HG02610 (cell line): ENCODE data around the gene TPCN2.
"Not testable (repeated sequence)": the region's sequence is repeated elsewhere in the genome, so short reads cannot be mapped to it uniquely, and the experiment has no call there.

Experiments
- ATAC-seq: cut with Tn5 transposase; IDR thresholded peaks from one replicate; pipeline ENCODE4 v1.9.1; 2021; ENCODE audit warnings: mild to moderate bottlenecking, moderate library complexity; ENCODE audit not compliant: unreplicated experiment

TPCN2 gene

DNA sequence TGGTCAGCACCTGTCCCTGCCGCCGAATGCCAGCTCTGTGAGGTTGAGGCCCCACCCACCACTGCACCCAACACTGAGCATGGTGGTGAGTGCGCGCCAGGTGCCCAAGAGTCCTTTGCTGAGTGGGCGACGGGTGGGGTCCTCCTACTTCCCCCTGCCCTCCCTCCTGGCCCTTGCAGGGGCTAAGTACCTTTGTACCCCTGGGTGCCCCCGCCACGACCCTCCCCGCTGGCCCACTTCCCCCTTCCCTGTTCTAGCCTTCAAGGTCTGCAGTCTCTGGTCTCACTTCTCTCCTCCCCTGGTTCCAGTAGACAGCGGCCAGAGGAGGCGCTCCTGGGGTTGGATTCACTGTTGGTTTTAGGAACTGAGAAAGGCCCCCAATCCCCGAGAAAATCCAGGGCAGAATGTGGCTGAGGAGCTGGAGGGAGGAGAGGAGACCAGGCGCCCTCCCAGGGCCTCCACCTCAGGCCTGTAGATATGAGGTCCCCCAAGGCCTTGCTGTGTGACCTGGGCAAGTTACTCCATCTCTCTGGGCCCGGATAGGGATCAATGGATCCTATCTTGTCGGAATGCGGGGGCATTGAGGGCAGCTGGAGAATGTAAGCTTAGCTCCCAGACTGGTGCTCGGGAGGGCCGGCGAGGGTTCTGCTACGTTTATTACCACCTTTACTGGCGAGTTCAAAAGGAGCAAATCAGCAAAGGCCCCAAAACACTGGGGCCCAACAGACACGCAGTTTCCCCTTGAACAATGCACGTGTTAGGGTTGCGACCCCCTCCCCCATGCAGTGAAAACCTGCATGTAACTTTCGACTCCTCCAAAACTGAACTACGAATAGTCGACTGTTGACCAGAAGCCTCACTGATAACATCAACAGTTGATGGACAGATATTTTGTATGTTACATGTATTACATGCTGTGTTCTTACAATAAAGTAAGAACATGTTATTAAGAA is 75.1 kb downstream of the TPCN2 start:
- no peak for ATAC-seq

DNA sequence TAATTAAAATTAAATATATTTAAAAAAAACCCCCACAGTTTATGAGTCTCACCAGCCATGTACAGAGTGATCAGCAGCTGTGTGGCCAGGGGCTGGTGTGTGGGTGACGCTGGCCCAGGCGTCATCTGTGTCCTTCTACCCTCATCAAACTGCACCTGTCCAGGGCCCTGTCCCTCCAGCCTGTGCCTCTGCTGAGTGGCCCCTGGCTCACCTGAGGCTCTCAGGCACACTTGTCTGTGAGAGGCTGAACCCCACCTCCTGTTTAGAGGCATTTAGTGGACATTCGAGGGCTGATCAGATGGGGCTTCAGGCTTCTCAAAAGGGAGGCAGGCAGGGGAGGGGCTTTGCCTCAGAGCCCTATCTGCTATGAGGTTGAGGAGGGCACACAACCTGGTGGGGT is 77.1 kb downstream of the TPCN2 start:
- ATAC-seq, result no peak

DNA sequence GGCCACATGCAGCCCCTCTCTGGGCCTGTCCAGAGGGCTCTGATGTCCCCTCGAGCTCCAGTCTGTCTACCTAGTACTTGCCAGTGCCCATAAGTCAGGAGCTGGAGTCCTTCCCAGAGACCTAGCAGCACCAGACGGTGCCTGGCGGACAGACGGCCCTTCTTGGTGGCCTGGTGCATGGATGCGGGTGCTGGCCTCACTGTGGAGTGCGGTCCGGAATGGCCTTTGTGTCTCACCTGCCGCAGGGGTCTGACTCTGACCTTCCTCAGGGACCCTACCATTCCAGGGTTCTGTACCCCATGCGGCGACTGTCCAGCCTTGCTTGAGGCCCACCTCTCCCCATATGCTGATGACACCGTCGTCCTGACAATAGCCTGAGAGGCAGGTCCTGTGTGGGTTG is 77.6 kb downstream of the TPCN2 start:
- no peak for ATAC-seq

DNA sequence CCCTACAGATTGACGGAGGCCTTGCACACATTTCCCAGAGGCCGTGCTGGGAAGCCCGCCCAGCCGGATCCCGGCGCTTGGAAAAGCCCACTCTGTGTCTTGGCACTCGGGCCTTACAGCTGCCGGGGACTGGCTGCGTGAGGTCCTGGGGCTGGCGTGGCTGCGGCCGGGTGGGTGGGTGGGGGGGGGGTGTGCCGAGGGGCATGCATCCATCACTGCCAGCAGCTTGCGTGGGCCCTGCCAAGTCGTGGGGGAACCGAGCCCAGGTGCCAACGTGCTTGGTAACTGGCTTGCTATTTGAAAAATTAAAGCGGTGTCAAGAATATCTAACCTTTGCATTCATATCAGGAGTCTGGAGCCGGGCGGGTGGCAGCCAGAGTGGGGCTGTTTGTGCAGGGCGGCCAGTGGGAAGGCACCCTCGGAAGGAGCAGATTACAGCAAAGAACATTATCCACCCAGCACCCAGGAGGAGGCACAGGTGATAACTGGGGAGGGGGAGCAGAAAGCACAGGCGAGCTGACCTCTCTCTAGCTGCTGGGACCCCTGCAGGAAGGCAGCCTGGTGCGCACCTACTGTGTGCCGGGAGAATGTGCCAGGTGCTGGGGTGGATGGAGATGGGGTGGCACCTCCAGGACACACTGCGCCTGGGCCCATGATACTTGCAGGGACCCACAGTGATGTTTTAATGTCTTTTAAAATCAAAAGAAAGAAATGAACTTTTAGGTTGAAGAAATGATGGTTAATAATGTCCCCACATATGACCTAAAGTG is 78.5 kb downstream of the TPCN2 start:
- no peak for ATAC-seq

DNA sequence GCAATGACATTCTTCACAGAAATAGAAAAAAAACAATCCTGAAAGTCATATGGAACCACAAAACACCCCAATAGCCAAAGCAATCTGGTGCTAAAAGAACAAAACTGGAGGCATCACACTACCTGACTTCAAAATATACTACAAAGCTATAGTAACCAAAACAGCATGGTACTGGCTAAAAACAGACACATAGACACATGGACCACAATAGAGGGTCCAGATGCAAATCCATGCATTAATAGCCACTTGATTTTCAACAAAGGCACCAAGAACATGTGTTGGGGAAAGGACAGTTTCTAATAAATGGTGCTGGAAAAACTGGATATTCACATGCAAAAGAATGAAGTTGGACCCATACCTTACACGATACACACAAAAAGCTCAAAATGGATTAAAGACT is 79.2 kb downstream of the TPCN2 start:
- no peak for ATAC-seq

DNA sequence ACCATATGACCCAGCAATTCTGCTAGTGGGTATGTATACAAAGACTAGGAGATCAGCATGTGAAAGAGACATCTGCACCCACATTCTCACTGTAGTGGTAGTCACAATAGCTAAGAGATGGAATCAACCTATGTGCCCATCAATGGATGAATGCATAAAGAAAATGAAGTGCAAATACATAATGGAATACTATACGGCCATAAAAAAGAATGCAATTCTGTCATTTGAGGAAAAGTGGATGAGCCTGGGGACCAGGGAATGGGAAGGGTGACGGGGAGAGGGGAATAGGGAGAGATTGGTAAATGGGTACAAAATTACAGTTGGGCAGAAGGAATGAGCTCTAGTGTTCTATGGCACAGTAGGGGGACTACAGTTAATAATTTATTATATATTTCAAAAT is 80.3 kb downstream of the TPCN2 start:
- no peak for ATAC-seq

DNA sequence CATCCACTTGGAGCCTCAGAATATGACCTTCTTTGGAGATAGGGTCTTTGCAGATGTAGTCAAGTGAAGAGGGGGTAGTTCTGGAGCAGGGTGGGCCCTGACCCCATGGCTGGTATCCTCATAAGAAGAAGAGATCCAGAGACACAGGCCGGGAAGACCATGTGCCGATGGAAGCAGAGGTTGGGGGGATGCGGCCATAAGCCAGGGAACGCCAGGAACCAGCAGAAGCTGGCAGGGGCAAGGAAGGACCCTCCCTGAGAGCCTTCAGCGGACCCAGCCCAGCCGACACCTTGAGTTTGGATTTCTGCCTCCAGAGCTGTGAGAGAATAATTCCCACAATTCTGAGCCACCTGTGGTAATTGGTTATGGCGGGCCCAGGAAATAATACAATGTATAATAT is 80.9 kb downstream of the TPCN2 start:
- ATAC-seq, result no peak

DNA sequence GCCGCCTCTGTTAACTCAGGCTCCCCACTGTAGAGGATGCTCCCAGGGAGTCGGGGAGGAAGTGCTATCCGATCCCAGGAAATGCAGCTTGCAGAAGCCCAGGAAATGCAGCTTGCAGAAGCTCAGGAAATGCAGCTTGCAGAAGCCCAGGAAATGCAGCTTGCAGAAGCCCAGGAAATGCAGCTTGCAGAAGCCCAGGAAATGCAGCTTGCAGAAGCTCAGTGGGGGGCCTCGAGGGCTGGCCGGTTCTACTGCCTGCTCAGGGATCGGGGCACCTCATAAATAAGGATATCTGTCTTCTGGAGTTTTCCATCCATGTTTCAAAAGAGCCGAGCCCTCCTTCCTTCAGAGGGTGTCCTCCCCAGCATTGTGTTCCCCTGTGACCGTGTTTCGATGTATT is 81.9 kb downstream of the TPCN2 start:
- no peak for ATAC-seq

DNA sequence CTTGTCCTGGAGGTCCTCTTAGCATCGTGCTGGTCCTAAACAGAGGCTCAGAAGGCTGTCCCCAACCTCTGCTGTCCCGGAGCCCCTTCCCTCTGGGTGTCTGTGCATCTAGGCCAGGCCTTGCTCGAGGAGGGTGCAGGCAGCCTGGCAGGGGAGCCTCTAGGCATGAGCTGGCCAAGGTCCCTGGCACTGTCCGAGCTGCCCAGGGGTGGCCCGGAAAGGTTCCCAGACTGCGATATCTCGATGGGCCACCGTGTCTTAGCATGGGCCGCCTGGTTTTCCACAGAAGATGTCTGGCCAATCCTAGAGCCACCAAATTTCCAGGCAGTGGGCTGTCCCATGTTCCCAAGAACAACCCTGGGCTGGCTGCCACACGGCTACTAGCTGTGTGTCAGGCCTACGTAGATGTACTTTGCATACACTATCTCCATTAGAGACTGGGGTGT is 82.4 kb downstream of the TPCN2 start:
- ATAC-seq, result no peak

DNA sequence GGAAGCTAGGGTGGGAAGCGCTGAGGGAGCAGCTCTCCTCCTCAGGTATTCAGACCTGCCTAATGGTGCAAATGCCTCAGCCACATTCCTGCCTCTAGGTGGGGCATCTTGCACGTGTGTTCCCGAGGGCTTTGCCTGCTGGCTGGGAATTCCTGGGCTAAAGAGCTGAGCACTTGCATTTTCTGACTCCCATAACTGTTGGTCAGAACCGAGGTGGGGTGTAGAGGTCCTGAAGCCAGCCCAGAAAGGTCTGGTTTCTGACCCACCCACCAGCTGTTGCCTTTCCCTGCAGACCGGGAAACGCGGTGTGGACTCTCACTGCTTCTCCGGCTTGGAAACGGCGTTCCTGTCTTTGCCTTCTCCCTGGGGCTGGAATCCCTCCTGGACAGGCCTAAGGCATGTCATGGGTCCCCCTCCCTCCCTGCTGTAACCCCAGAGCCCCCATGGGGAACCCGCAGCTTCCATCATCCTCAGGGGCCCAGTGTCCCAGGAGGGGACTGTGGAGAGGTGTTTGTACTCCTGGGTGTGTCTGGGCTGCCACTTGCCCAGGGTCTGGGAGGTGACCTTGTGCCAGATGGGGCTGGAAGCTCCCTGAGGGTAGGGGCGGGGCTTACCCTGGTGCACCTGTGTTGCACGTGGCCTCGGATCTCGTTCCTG is 83.0 kb downstream of the TPCN2 start:
- no peak for ATAC-seq

DNA sequence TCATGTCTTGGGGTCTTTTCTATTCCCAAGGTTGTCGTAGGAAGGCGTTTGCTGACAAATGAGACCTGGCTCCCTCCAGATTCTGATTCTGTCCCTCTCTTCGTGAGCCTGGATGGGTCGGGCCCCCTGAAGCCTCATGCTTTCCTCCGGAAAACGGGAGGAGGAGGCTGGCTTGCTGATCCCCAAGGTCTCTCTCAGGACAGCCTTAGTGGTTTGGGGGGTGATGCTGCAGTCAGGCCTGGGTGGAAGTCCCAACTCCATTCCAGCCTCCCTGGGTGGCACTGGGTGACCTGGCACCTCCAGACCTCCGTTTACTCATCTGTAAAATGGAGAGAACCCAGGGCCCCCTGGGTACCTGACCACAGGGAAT is 83.6 kb downstream of the TPCN2 start:
- ATAC-seq, result no peak

DNA sequence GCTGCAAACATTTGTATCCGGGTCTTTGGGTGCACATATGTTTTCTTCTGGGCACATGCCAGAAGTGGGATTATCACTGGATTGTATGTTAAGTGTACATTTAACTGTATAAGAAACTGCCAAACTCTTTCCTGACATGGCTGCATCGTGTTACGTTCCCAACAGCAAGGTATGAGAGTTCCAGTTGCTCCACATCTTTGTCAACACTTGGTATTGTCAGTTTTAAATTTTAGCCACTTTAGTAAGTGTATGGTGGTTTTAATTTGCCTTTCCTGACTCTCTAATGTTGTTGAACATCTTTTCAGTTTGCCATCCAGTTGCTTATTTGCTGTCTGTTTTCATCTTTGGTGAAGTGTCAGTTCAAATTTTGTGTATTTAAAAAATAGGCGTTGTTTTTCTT is 84.5 kb downstream of the TPCN2 start:
- no peak for ATAC-seq

DNA sequence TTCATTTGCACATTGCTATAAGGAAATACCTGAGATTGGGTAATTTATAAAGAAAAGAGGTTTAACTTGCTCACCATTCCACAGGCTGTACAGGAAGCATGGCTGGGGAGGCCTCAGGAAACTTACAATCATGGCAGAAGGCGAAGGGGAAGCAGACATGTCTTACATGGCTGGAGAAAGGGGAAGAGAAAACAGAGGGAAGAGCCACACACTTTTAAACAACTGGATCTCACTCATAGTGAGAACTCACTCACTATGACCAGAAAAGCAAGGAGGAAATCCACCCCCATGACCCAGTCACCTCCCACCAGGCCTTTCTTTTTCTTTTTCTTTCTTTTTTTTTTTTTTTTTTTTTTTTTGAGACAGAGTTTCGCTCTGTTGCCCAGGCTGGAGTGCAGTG is 85.5 kb downstream of the TPCN2 start:
- ATAC-seq, result not testable (repeated sequence)

DNA sequence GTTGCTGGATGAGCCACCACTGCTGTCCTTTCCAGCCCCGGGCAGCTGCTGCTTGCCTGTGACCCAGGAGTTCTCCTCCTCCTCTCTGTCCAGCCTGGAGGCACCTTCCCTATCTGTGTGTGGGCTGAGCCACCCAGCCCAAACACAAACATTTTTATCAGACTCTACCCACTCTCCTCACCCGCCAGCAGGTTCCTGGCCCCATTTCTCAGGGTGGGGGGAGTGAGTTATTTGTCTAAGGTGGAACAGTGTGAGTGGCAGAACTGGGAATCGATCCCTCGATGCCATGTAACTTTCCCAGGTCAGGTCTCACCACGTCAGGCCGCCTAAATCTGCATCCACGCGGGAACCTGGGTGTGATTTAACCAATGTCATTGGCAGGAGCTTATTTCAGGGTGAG is 86.2 kb downstream of the TPCN2 start:
- no peak for ATAC-seq

DNA sequence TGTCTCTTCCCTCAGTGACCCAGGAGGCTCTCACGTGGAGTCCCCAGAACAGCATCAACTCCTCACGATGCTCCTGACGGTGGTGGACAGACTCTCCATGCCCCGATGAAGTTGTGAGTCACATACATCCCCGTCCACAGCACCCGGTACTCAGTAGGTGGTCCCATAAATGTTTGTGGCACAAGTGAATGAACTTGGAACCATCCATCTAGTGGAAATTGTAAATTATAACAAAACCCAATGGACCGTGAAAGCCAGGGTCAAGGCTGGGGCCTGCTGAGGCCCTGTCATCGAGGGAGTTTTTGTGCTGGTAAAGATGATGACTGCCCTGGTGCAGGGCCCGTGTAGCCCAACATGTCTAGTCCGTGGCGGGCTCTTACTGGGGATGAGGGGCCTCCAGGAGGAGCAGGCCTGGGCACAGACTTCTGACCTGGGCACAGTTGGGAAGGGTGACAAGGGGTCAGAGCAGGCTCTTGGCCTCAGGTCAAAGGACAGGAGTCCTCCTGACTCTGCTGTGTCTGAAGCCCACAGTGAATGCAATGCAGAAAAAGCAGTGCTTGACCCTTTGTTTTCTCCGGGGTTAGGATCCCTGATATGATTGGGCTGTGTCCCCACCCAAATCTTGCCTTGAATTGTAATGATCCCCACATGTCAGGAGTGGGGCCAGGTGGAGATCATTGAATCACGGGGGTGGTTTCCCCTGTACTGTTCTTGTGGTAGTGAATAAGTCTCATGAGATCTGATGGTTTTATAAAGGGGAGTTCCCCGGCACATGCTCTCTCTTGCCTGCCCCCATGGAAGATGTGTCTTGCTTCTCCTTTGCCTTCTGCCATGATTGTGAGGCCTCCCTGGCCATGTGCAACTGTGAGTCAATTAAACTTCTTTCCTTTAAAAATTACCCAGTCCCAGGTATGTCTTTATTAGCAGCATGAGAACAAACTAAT is 87.0 kb downstream of the TPCN2 start:
- ATAC-seq, result no peak

DNA sequence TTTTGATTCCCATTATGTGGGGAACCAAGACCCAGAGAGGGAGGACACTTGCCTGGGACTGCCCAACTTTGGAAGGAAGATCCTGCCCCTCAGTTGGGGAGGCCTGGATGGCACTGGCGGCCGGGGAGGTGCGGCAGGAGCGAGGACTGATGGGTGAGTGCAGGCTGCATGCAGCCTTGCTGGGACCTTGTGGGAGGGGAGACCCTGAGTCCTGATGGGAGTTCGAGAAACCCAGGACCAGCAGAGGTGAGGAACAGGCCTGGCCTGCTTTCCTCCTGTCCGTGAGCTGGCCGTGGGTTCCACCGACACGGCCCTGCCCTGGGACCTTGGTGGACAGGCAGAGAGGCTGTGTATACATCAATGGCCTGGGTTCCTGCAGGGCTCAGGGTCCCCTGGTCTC is 87.7 kb downstream of the TPCN2 start:
- ATAC-seq, result no peak

DNA sequence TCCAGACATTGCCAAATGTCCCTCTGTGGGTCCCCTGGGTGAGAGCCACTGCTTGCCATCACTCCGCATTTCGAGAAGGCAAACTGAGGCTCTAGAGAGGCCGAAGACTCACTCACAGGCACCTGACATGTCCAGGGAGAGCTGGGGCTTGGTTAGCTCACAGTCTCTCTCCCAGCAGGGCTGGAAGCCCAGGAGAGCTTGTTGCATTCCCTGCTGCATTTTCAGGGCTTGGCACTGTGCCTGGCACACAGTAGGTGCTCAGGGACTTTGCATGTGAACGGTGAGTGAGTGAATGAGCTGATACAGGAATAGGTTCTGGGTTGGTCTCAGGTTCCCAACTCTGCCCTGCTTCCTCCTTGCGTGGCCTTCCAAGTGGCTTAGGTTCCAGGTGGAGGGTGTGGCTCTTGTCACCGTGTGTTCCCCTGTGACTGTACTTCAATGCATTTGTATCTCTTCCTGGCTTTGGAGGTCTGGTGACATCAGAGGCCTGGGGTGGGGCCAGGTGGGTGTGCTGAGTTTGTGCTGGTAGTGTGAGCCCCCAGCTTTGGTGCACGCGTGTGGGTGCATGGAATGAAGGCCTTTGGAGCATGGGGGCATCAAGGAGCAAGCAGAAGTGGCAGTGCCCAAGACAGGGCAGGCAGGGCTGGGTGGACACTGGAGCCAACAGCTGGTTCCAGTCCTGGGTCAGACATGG is 88.6 kb downstream of the TPCN2 start:
- no peak for ATAC-seq

DNA sequence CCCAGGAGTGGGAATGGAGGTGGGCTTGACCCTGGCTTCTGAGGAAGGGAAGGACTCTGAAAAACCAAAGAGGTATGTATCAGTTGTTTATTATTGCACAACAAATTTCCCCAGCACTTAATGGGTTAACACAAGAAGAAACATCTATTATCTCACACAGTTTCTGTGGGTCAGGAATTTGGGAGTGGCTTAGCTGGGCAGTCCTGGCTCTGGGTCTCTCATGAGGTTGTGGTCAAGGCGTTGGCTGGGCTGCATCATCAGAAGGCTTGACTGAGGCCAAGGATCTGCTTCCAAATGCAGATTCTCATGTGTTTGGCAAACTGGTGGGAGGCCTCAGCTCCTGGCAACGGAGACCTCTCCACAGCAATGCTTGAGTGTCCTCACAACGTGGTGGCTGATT is 89.5 kb downstream of the TPCN2 start:
- no peak for ATAC-seq

DNA sequence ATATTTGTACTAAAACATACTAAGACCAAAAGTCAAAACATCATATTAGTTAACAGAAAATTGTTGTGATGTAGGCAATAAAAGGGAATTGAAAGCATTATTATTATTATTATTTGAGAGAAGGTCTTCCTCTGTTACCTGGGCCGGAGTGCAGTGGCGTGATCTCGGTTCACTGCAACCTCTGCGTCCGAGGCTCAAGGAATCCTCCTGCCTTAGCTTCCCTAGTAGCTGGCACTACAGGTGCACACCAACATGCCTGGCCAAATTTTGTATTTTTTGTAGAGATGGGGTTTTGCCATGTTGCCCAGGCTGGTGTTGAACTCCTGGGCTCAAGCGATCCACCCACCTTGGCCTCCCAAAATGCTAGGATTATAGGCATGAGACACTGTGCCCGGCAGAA is 91.4 kb downstream of the TPCN2 start:
- ATAC-seq, result not testable (repeated sequence)

DNA sequence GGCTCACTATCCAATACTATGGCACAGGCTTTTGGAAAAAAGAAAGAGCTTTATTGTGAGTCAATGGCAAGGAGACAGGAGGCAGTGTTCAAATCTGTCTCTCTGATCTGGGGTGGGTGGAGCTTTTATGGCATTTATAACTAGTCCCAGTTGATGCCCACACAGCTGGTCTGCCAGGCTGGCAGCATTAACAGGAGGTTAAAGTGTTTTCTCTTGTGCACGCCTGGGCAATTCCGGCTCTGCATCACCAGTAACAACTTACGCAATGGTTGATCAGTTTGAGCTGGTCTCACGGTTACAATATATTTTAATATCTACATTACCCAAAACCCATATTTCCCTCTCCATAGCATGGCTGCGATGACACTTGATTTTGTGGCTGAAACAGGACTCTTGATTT is 91.9 kb downstream of the TPCN2 start:
- no peak for ATAC-seq
